ENCODE data around the gene PMM1. TPM values are rescaled to one million over a fixed set of nuclear protein-coding genes. Genes with fewer than 3 reads are reported as not detected.
A peak's percentile ranks its signal among the peaks of the same experiment; 100 is the strongest.
"Not testable (repeated sequence)": the region's sequence is repeated elsewhere in the genome, so short reads cannot be mapped to it uniquely, and the experiment has no call there.

Gene PMM1
- total RNA-seq, 4 donors from 2014 or later: 39.3 to 168 (median 73.1) TPM

- DNase-seq (ENCODE audit: low spot score) (no peak), ATAC-seq (ENCODE audit: low FRiP score) (peak; percentile 46)
- no peak for TF ChIP-seq CTCF (IDR thresholded peaks at IDR 0.05)
Observed at GRCh38 chr22:41563051-41563711, 26.5 kb downstream of the PMM1 start.

- no peak for DNase-seq (ENCODE audit: low spot score)
- no peak for ATAC-seq (ENCODE audit: low FRiP score)
- TF ChIP-seq CTCF (IDR thresholded peaks at IDR 0.05): no peak
Observed at GRCh38 chr22:41562461-41562860, 27.2 kb downstream of the PMM1 start.

GRCh38 chr22:41561788-41562187 is 27.9 kb downstream of the PMM1 start:
- TF ChIP-seq CTCF (IDR thresholded peaks at IDR 0.05): no peak
- DNase-seq (ENCODE audit: low spot score) (no peak), ATAC-seq (ENCODE audit: low FRiP score) (no peak)

- DNase-seq (ENCODE audit: low spot score): no peak
- no peak for TF ChIP-seq CTCF (IDR thresholded peaks at IDR 0.05)
- ATAC-seq (ENCODE audit: low FRiP score): peak; percentile 1
Observed at GRCh38 chr22:41561335-41561734, 28.3 kb downstream of the PMM1 start.

GRCh38 chr22:41560095-41560471 is 29.6 kb downstream of the PMM1 start:
- ATAC-seq (ENCODE audit: low FRiP score) (peak; percentile 1), DNase-seq (ENCODE audit: low spot score) (no peak)
- TF ChIP-seq CTCF (IDR thresholded peaks at IDR 0.05): no peak

- not testable (repeated sequence) for DNase-seq (ENCODE audit: low spot score); ATAC-seq (ENCODE audit: low FRiP score)
Observed at GRCh38 chr22:41558241-41558630, 31.4 kb downstream of the PMM1 start.

GRCh38 chr22:41557401-41558240 is 32.0 kb downstream of the PMM1 start:
- DNase-seq (ENCODE audit: low spot score) (peak; percentile 37), ATAC-seq (ENCODE audit: low FRiP score) (peak; percentile 41)
- TF ChIP-seq CTCF (IDR thresholded peaks at IDR 0.05): no peak
